GM18517 (cell line): ENCODE data around the gene SV2C.

Source experiments
- ATAC-seq: cut with Tn5 transposase; IDR thresholded peaks from one replicate; pipeline ENCODE4 v1.9.1; 2021; ENCODE audit warnings: mild to moderate bottlenecking, moderate library complexity; ENCODE audit not compliant: unreplicated experiment

SV2C gene

DNA sequence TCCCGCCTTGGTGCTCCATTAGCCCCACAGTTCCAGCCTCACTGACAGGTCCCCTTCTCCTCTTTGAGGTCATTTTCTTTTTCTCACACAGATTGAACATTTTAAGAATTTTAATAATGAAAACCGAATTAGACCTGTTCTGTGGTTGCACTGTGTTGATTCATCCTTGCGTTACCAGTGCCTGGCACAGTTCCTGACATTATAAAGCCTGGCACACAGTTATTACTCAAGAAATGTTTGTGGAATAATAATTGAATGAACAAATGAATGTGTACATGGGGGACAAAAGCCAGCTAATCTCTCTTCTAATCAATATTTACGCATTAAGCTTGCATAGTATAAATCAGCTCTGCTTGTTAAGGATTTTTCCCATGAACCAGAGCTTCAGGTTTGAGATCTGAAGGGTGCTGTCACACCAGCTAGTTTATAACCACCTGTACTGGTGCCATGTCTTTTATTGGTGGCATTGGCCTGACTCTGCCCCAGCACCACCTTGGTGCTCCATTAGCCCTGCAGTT, 80.0 kb downstream of the SV2C start:
- ATAC-seq, result no peak

DNA sequence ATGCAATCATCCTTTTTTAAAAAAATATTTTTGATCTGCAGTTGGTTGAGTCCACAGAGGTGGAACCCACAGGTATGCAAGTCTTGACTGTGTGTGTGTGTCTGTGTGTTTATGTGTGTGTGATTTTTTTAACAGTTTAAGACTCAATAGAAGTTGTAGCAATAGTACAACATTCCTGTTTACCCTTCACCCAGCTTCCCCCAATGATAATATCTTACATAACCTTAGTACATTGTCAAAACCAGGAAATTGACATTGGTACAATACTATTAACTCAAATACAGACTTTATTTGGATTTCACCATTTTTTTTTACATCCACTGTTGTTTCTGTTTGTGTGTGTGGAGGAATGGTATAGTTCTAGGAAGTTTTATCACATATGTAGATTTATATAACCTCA, 81.8 kb downstream of the SV2C start:
- ATAC-seq, result no peak

DNA sequence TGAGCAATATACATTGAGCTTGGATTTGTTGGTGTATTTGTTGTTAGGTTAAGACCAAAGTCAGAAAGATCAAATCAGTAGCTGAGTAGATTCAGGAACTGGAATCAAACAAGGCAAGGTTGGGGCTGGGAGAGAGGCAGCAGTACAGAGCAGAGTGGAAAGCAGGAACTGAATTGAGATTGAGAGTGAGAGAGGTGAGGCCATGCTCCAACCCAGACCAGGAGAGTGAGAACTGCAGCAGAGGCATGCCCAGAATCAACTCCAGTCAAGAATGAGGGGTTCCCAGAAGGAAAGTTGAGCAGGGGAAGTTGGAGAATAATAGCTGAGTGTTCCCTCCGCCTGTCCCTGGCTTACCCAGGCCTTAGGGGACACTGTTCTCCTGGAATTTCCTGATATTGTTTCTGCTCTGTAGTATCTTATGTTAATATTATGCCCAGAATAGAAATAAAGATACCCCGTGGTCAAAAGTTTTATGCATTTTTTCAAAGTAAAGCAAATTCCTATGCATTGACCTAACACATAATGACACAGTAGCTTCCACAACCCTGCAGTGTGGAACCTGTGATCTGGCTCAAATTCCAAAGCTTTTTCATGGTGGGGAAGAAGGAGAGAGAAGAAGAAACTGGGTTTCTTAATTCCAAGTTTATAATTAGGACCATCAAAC, 82.7 kb downstream of the SV2C start:
- ATAC-seq, result no peak

DNA sequence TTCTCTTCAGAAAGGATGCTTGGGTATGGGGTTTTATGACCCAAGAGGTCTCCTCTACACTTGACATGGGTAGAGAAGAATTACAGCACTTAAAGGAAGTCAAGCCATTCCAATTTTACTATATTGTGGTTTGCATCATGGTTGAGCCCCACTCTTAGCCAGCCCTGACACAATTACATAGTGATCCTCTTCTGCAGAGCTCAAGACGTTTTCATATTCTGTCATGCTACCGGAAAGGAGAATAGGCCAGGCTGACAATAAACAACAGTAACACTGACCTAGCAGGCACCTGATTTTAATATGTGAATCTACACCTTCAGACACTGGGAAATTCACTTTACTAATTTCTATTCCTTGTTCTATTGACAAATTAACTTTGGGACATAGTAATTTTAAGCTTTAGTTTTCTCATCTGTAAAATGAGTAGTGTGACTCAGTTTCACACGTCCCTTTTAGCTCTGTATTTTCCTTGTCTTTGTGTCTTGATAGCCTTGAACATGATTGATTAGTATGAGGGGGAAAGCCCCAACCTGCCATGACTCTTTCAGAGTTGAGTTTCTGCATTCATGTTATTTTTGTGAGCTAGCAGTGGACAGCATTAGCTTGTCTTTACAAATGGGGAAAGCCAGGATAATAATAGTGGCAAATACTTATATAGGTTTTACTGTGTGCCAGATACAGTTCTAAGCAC, 83.8 kb downstream of the SV2C start:
- ATAC-seq, result no peak

DNA sequence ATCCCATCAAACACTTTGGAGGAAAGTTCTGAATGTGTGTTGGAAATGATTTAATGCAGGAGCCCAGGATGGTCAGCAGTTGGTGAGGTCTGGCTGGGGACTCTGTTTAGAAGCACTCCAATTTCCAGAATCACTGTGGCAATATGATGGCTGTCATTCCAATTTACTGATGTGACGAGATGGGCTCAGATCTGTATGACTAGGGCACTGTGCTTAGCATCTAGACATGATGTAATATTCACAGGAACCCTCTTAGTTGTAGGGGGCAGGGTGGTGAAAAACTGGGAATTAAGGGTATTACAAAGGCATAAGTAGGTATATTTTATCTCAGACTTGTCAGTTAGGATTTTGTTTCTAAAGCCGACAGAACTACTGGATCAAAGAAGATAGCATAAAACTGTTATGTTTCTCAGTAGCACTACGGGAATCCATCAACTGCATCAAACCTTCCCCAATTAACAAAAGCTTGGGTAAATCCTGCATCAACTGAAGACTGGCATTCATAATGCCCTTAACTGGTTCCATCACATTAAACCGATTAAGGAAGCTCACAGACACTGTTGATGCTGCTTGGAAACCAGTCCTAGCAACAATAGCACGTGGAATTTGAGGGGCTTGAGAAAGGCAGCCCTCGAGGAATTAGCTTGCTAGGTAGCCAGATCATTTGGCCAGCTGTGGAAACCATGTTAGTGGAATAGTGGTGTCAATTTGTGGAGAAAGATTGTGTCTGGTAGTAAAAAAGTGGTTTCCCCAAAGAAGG, 86.1 kb downstream of the SV2C start:
- no peak for ATAC-seq

DNA sequence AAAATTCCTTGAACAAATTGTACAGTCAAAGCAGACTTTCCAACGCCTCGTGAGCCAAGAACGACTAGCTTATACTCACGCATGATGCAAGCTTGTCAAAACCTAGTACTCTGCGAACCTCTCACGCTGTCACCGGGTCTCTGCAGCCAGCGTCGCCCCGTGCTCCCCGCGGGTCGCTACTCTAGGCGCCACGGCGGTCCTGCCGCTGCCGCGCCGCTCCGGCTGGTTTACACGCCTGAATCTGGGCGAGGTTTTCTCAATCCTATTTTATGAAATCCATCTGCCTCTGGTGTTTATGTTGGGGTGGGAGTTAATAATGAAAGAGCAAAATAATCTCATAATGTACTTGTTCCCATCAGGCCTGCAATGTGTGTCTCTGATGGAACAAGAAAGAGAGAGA, 90.9 kb downstream of the SV2C start:
- ATAC-seq, result no peak

DNA sequence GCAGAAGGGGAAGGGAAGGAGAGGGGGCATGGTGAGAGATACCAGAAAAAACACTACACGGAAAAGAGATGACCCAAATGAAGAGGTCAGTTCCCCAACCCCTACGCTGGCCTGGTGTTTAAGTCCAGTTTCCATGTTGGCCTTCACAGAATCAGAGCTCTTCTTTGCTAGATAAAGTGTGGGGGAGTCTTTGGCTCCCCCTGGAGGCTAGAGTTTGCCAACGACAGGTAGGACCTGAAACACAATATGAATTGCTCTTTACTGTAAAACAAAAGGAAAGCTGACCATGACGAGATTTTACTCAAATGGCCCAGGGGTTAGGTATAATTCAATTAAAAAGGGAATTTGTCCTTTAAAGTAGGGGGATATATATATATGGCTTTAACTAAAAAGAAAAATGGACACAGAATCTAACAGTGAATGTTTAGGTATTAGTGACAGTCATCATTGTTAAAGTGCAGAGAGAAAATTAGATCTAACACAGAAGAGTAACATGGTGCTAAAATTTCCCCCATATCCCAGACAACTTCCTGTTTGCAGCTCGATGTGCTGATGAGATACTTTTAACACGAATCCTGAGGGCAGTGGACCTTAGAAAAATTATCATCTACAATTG, 92.0 kb downstream of the SV2C start:
- ATAC-seq, result no peak

DNA sequence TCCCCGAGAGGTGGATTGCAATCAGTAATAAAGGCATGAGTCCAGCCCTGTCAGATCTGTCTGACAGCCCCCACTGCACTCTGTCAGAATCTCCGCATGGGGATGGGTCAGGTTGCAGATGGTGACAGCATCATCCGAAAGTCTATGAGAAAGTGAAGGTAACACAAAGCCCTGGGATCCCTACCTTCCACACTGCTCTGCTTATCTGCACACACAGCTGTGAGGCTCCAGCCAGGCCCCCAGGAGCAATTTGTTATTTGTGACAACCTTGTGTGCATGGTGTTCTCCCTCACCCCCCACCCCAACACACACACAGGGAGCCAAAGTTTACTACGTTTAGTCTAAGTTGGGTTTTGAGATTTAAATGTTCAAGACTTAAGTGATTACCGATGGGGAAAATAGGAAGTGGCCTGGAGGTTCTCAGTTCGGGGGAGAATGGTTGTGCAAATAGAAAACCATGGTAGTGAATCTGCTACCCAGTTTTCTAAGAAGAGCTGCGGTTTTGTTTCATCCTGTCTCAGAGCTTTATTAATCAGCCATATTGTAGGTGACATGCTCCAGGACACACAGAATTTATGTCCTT, 92.7 kb downstream of the SV2C start:
- ATAC-seq, result peak; percentile 63

DNA sequence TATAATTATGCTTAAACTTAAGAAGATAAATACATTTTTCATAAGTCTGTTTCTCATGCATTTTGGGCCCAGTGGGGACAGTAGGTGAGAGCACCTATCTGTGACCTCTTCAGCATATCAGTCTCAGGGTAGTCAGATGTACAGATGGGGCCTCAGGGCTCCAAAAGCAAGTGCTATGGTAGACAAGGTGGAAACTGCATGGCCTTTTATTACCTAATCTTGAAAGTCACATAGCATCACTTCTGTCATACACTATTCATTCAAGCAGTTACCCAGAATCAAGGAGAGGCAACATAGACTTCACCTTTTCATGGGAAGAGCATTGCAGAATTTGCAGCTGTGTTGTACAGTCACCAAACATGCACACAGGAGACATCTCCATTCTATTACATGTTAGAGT, 94.8 kb downstream of the SV2C start:
- ATAC-seq, result no peak

DNA sequence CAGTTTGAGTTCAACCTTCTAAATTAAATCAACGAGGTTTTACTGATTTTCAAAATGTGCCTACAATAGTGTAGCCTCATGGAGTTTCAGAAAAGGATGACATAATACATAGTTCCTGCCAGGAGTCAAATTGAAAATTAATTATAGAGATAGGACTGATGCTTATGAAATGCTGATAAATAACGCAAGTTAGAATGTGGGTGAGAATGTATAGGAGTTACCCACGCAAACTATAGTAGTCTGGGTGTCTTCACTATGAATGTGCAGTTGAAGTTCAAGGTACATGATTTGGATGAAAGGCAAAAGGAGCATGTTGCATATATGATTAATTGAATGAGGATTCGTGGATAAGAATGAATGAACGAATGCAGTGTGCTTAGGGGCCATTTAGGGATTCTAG, 95.7 kb downstream of the SV2C start:
- ATAC-seq, result no peak

DNA sequence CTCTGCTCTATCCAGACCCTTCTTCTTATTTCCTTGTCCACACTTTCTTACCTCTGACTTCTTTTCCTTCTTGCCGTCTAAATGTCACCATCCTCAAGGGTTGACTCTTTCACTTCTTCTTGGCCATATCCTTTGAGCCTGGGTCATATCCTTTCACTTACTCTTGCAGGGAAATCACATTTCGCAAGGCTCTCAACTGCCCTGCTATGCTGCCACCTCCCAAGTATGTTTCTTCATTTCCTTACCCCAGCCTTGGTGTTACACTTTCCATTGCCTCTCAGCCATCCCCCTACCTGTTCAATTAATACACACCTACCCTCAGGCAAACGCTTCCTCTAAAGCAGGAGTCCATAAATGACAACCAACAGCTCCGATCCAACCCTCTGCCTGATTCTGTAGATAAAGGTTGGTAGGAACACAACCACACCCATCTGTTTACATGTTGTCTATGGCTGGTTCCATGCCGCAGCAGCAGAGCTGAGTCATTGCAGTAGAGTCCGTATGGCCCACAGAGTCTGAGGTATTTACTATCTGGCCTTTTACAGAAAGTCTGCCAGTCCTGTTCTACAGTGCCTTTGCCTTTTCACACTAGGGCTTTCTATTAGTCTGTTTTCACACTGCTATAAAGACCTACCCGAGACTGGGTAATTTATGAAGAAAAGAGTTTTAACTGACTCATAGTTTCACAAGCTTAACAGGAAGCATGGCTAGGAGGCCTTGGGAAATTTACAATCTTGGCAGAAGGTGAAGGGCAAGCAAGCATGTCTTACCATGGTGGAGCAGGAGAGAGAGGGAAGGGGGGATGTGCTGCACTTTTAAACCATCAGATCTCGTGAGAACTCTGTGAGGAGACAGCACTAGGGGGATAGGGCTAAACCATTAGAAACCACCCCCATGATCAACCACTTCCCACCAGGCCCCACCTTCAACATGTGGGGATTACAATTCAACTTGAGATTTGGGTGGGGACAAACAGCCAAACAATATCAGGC, 97.9 kb downstream of the SV2C start:
- no peak for ATAC-seq

DNA sequence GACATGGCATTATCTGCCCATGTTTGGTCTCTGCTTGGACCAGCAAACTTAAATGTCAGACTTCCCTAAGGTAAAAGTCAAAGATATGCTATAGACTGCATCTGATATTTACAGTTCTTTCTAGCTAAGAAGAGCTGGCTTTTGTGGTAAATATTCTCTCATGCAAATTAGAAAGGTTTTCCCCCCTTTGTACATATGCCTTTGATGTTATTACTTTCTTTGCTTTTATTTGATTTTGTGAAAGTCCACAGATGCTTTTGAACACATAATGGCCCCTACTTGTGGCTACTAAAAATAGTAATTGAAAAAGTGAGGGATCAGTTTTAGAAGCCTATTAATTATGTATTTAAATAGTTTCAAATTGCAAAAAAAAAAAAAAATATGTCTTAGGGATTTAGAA, 104.2 kb downstream of the SV2C start:
- ATAC-seq, result no peak

DNA sequence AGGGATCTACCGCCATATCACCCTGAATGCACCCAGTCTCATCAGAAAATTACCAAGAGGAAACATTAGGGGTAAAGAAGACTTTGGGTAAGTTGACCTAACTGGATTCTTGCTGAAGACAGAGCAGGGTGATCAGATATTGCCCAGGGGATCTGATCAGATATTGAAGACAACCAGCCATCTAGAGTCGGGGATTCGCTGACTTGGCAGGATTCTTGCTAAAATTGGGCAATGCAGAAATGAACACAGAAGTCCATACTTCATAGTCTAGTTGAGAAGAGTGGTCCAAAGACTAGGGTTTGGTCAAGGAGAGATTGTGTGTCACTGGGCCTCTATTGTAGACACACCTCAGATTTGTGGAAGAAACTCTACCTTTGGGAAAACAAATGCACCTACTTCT, 107.2 kb downstream of the SV2C start:
- no peak for ATAC-seq

DNA sequence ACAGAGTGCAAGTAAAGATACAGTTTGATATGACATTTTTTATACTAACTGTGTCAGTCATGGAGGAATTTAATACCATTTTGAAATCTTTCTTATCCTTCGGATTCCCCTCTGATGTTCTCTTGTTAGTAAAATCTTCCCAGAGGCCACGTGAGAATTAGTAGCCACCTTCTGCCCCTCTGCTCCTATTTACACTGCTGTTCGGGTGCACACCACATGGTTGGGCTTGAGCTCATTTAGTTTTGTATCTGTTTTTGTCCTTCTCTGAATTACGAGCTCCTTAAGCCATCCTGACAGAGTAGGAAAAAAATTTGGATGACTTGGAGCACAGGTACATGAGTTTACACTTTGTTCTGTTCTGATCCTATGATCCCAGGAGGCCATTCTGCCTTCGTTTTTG, 109.7 kb downstream of the SV2C start:
- no peak for ATAC-seq

DNA sequence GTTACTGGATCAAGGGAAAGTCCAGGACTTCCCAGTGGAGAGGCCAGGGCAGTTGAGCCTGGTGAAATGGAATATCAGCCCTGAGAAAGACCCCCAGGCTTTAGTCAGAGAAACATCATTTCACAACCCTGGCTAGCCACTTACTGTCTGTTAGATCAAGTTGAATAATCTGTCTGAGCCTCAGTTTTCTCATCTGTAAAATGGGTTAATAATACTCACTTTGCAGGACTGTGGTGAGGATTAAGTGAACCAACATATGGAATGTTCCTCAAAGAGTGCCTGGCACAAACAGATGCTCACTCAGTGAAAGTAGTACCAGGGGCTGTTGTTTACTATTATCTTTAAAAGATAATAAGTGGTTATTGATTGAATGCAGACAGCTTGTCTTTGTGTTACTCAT, 110.5 kb downstream of the SV2C start:
- ATAC-seq, result no peak

DNA sequence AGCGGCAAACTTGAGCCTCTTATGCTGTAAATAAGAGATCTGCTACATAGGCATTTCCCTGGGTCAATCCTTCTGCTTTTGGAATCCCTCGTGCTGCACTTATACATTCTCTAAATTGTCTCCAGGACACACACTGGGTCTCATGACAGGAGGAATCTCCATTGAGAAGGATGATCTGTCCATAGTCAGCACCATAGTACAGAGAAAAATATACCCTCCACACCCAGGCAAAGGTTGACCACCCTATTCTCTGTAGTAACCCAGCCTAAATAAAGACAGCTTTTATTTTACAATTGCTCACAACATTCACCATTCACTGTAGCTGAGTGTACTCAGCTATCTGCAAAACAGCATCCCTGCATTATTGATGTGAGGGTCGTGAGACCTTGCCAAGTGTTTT, 111.2 kb downstream of the SV2C start:
- no peak for ATAC-seq

DNA sequence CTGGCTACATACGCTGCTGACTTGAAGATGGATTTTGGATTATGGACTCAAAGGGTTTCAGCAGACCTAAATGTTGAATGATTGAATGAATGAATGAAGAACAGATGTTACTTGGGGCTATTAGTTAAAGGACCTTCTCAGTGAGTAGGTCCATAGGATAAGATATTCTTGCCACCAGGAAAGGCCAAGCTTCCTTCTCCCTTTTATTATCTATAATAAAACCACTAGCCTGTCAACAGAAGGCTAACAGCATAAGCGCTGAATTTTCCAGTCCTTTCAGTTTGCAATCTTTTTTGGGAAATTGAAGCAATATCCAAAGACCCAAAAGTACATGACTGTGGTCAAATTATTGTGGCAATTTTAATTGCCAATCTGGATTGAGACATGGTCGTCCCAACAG, 113.3 kb downstream of the SV2C start:
- no peak for ATAC-seq

DNA sequence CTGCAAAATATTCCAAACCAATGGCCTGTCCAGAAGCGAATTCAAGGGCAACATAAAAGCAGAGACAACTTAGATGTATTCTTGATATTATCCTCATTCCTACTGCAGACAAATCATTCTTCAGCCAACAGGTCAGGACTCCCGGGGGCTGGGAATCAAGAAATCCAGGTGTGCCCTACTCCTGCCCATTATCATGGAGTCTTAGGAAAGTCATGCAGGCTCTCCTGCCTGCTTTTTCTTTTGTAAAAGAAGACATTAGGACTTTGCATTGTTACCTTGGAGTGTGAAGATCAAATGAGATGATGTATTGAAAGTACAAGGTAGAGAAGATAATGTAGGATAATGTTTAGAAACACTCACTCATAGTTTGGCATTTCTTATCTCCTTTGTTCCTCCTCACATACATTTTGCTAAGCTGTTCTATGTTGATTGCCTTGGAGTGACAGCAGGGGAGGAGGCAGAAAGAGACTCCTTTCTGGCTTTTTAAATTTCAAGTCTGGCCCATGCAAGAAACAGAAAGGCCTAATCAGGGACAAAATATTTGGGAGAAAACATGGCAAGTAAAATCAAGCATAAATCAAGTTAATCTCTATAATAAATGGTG, 113.8 kb downstream of the SV2C start:
- ATAC-seq, result no peak

DNA sequence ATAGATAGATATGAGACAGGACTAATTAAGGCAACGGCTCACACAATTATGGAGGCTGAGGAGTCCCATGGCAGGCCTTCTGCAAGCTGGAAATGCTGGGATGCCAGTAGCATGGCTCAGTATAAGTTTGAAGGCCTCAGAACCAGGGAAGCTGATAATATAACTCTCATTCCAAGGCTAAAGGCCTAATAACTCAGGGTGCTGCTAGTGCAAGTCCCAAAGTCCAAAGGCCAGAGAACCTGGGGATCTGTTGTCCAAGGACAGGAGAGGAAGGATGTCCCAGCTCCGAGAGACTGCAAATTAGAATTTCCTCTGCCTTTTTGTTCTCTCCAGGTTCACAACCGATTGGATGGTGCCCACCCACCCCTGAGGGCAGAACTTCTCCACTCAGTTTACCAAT, 114.5 kb downstream of the SV2C start:
- no peak for ATAC-seq
